GM12878 (cell line): ENCODE results near the gene SERPINB6. TPM values are rescaled to one million over a fixed set of nuclear protein-coding genes. Genes with fewer than 3 reads are reported as not detected.

Source experiments
- ATAC-seq: fragments of 200-7000 bp; cut with Tn5 transposase; 3 replicates; pipeline ENCODE4 v1.9.1; 2020; ENCODE audit warnings: mild to moderate bottlenecking, moderate library complexity
- BruUV-seq: library from RNA; stranded (reverse); fragments of 400-500 nt; replicated peaks from 2 replicates; lab custom pipeline; 2021; lab: Mats Ljungman, UMichigan
- CTCF ChIA-PET: fragments of 300-600 bp; sonication (Branson Sonifier 250); formaldehyde crosslinking; extraction: SDS; loops from one replicate; lab custom pipeline; 2021; ENCODE audit warnings: inconsistent platforms; lab: Yijun Ruan, JAX
- POLR2A ChIA-PET: fragments of 350-600 bp; formaldehyde crosslinking; extraction: SDS; loops from one replicate; lab custom pipeline; 2021; ENCODE audit warnings: inconsistent platforms; lab: Charles Lee
- RAD21 ChIA-PET: fragments of 300-600 bp; sonication (Branson Sonifier 250); formaldehyde crosslinking; loops from one replicate; lab custom pipeline; 2023; ENCODE audit warnings: antibody characterized with exemption; ENCODE audit not compliant: unreplicated experiment; lab: Charles Lee
- SMC1A ChIA-PET: fragments of 300-600 bp; sonication (Branson Sonifier 250); formaldehyde crosslinking; loops from one replicate; lab custom pipeline; 2023; ENCODE audit not compliant: unreplicated experiment, uncharacterized antibody; lab: Charles Lee
- DNase-seq: peaks from one replicate; pipeline ENCODE4 v3.0.0-alpha.2; 2011; ENCODE audit warnings: low read depth, low spot score
- FAIRE-seq: peaks from 3 replicates; lab custom pipeline; 2011; peaks lifted over from hg19 to GRCh38; lab: Jason Lieb, UNC
- H2AFZ ChIP-seq: 2 replicates; pipeline ENCODE4 v1.6.0; 2011; ENCODE audit warnings: low read depth, low read length, control low read depth; ENCODE audit not compliant: control insufficient read depth
- H3K27ac ChIP-seq: 2 replicates; pipeline ENCODE4 v1.5.1; 2011; ENCODE audit warnings: control low read depth; ENCODE audit not compliant: control insufficient read depth, insufficient read depth
- H3K27me3 ChIP-seq, 2 experiments: replicated peaks in 1 of 2; 2 replicates each; pipeline versions ENCODE4 v1.6.0 to v1.6.1; 2011; ENCODE audit warnings: low read length in 1 of 2; ENCODE audit not compliant: control insufficient read depth in 2 of 2, insufficient read depth in 2 of 2
- H3K36me3 ChIP-seq, 2 experiments: 2 replicates each; pipeline ENCODE4 v1.5.1; 2011; ENCODE audit warnings: low read length in 1 of 2; ENCODE audit not compliant: control insufficient read depth in 2 of 2, insufficient read depth in 2 of 2
- H3K4me1 ChIP-seq: 2 replicates; pipeline ENCODE4 v1.6.1; 2011; ENCODE audit warnings: mild to moderate bottlenecking, low read length, moderate library complexity, mixed read lengths; ENCODE audit not compliant: control insufficient read depth, insufficient read depth
- H3K4me2 ChIP-seq: 2 replicates; pipeline ENCODE4 v1.6.0; 2011; ENCODE audit warnings: control low read depth; ENCODE audit not compliant: control insufficient read depth, insufficient read depth
- H3K4me3 ChIP-seq: fragments of 200-600 bp; sonication (generic); 2 replicates; pipeline ENCODE4 v1.5.1; 2016
- H3K79me2 ChIP-seq: 2 replicates; pipeline ENCODE4 v1.6.0; 2011; ENCODE audit warnings: low read length; ENCODE audit not compliant: control insufficient read depth, insufficient read depth
- H3K9ac ChIP-seq: 2 replicates; pipeline ENCODE4 v1.8.0; 2011; ENCODE audit warnings: low read length, control low read depth, mixed read lengths; ENCODE audit not compliant: control insufficient read depth, insufficient read depth
- H3K9me3 ChIP-seq: replicated peaks from 3 replicates; pipeline ENCODE4 v1.5.1; 2011; ENCODE audit warnings: mild to moderate bottlenecking, low read length; ENCODE audit not compliant: control insufficient read depth, insufficient read depth
- H4K20me1 ChIP-seq: 2 replicates; pipeline ENCODE4 v1.6.0; 2011; ENCODE audit not compliant: control insufficient read depth, insufficient read depth
- CEBPB ChIP-seq, 2 experiments: fragments of 150-350 bp in 1 of 2; IDR thresholded peaks; 2 replicates each; pipeline ENCODE4 v1.6.1; 2012 to 2014; ENCODE audit warnings: low read depth in 2 of 2, low read length in 2 of 2, borderline replicate concordance in 1 of 2, inconsistent platforms in 1 of 2
- ETV6 ChIP-seq, 2 experiments: fragments of 450-650 bp in 1 of 2; IDR thresholded peaks in 1 of 2; conservative IDR thresholded peaks in 1 of 2; 2 replicates each; pipeline ENCODE4 v1.6.1; 2014; ENCODE audit warnings: antibody characterized with exemption in 1 of 2, borderline replicate concordance in 1 of 2, low read depth in 1 of 2, mild to moderate bottlenecking in 1 of 2, moderate library complexity in 1 of 2
- EZH2 ChIP-seq: IDR thresholded peaks from 2 replicates; pipeline ENCODE4 v1.6.1; 2012; ENCODE audit warnings: low read depth, mild to moderate bottlenecking, control low read depth, inconsistent platforms, low read length, borderline replicate concordance; ENCODE audit not compliant: control insufficient read depth
- GABPA ChIP-seq: IDR thresholded peaks from 2 replicates; pipeline ENCODE4 v1.6.1; 2014; ENCODE audit warnings: antibody characterized with exemption, low read depth, mild to moderate bottlenecking, inconsistent platforms
- GATAD2B ChIP-seq: fragments of 450-650 bp; conservative IDR thresholded peaks from 2 replicates; pipeline ENCODE4 v1.6.1; 2017; ENCODE audit warnings: low read depth, mild to moderate bottlenecking, moderate library complexity
- IKZF2 ChIP-seq, 2 experiments: fragments of 450-650 bp; IDR thresholded peaks; 2 replicates each; pipeline ENCODE4 v1.6.1; 2017; ENCODE audit warnings: mild to moderate bottlenecking in 2 of 2, moderate library complexity in 2 of 2
- MTA3 ChIP-seq: IDR thresholded peaks from 2 replicates; pipeline ENCODE4 v1.6.1; 2012; ENCODE audit warnings: low read length, inconsistent platforms, borderline replicate concordance
- PML ChIP-seq: IDR thresholded peaks from 2 replicates; pipeline ENCODE4 v1.6.1; 2012; ENCODE audit warnings: low read length, inconsistent platforms
- POLR2AphosphoS5 ChIP-seq: IDR thresholded peaks from 2 replicates; pipeline ENCODE4 v1.6.1; 2011; ENCODE audit warnings: mild to moderate bottlenecking, low read length, inconsistent platforms
- WGBS: methylation state at CpG from one replicate; pipeline ENCODE4 v1.1.6; 2016; ENCODE audit warnings: low lambda C conversion rate; ENCODE audit not compliant: insufficient replicate concordance, insufficient coverage; ENCODE audit errors: missing lambda C conversion rate; 5-methylcytosine and 5-hydroxymethylcytosine counted together
- in situ Hi-C: fragments of 300-500 bp; cut with MboI; formaldehyde crosslinking; loops from 9 replicates; pipeline ENCODE4 v1.14.3; 2018; ENCODE audit warnings: mixed read lengths
- intact Hi-C: fragments of 100-400 bp; cut with micrococcal nuclease; formaldehyde crosslinking; loops from one replicate; pipeline ENCODE4 v1.14.2; 2022; ENCODE audit not compliant: unreplicated experiment
- polyA plus RNA-seq, 11 experiments: library from polyadenylated mRNA; depleted of rRNA in 4 of 11; unstranded in 6 of 11; stranded (reverse) in 5 of 11; fragments of >200 nt; fragmentation: Nextera tagmentation in 4 of 11; fragmentation: Illumina TruSeq in 1 of 11; extraction: Ambion mirVana in 4 of 11; extraction: Trizol in 1 of 11; gene quantifications; 1 replicate in 1 of 11; 2 replicates in 10 of 11; pipeline versions ENCODE4 v1.2.1 to v1.2.3, GENCODE V29; 2011 to 2016; ENCODE audit warnings: inconsistent platforms in 2 of 11, missing spikeins in 2 of 11, low read depth in 1 of 11
- total RNA-seq, 4 experiments: library from RNA; depleted of rRNA in 3 of 4; stranded (reverse); fragments of >200 nt in 3 of 4; fragmentation: Illumina TruSeq in 1 of 4; extraction: Trizol in 1 of 4; gene quantifications; 2 replicates each; pipeline versions ENCODE4 v1.2.1 to v1.2.3, GENCODE V29; 2013 to 2021
- TF ChIP-seq, protein P1 (sequence below): IDR thresholded peaks from 2 replicates; pipeline ENCODE4 v1.6.1; 2011; ENCODE audit warnings: mild to moderate bottlenecking, low read depth, low read length, moderate library complexity; ENCODE audit not compliant: insufficient replicate concordance
- TF ChIP-seq, protein P2 (sequence below): fragments of 450-650 bp; IDR thresholded peaks from 2 replicates; pipeline ENCODE4 v1.6.1; 2017; ENCODE audit warnings: borderline replicate concordance

The SERPINB6 gene
- total and polyA plus RNA-seq, 10 of the 15 experiments (the other 5 are each of a cell fraction or from before 2014, with no cell fraction given), result 0.37 to 2.2 (median 0.68) TPM; not detected in 1

DNA sequence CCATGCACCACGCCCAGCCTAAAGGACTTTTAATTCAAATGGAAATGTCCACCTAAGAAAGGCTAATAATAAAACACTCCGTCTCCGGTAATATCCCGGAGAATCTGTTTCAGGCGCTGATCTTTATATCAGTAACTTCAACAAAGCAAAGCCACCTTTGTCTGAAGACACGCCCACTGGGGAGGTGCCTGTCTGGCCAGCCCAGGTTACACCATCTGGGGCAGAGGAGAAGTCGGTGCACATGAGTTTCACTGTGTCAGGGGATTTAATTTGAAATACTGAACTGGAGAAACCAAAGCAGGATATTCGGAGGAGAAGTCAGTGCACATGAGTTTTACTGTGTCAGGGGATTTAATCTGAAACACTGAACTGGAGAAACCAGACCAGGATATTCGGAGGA is 9.4 kb downstream of the SERPINB6 start:
- no peaks in the 10 kb centered on the region for H4K20me1 ChIP-seq
- no peak overlapping the region for H3K4me3 ChIP-seq
- in situ Hi-C loops (no loop called here), intact Hi-C loops (no loop called here)
- no peak overlapping the region for H3K4me2 ChIP-seq
- H3K27ac ChIP-seq, result no peak overlapping the region
- H3K36me3 ChIP-seq, result no peaks in the 10 kb centered on the region
- ATAC-seq (no peak), FAIRE-seq (no peak), DNase-seq (no peak)
- SMC1A ChIA-PET, result interaction anchor here (0.9 kb wide), 1 partner anchor 29 kb away, joined by 4 read pairs; no protein-coding TSS in a partner anchor
- no peak overlapping the region for H2AFZ ChIP-seq
- BruUV-seq, result no TSS peak
- H3K27me3 ChIP-seq, result peaks cover 3 to 4% of the 10 kb centered on the region in 2 experiments
- H3K9ac ChIP-seq, result no peak overlapping the region
- RAD21 ChIA-PET, result no interaction called here
- no peaks in the 10 kb centered on the region for H3K4me1 ChIP-seq
- no peaks in the 10 kb centered on the region for H3K9me3 ChIP-seq
- POLR2A ChIA-PET, result no interaction called here
- 62% methylated on average over 9 of the region's 9 CpGs for WGBS
- no peaks in the 10 kb centered on the region for H3K79me2 ChIP-seq
- CTCF ChIA-PET, result no interaction called here
- no peak for TF ChIP-seq POLR2AphosphoS5
- TF ChIP-seq CEBPB (IDR thresholded peaks at IDR 0.05; ENCODE audit: borderline replicate concordance in 1 of 2, low read depth in 2 of 2, low read length in 2 of 2), result no peak
- no peak for TF ChIP-seq IKZF2 (IDR thresholded peaks at IDR 0.05)
- TF ChIP-seq, protein P1, sequence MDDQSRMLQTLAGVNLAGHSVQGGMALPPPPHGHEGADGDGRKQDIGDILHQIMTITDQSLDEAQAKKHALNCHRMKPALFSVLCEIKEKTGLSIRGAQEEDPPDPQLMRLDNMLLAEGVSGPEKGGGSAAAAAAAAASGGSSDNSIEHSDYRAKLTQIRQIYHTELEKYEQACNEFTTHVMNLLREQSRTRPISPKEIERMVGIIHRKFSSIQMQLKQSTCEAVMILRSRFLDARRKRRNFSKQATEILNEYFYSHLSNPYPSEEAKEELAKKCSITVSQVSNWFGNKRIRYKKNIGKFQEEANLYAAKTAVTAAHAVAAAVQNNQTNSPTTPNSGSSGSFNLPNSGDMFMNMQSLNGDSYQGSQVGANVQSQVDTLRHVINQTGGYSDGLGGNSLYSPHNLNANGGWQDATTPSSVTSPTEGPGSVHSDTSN, result no peak
- no peak for TF ChIP-seq PML
- TF ChIP-seq ETV6 (conservative IDR thresholded peaks at IDR 0.05 in 1 of 2, IDR thresholded peaks at IDR 0.05 in 1 of 2; ENCODE audit: borderline replicate concordance in 1 of 2, low read depth in 1 of 2), result no peak
- TF ChIP-seq EZH2, result no peak
- no peak for TF ChIP-seq GATAD2B
- no peak for TF ChIP-seq GABPA
- no peak for TF ChIP-seq MTA3
- TF ChIP-seq, protein P2, sequence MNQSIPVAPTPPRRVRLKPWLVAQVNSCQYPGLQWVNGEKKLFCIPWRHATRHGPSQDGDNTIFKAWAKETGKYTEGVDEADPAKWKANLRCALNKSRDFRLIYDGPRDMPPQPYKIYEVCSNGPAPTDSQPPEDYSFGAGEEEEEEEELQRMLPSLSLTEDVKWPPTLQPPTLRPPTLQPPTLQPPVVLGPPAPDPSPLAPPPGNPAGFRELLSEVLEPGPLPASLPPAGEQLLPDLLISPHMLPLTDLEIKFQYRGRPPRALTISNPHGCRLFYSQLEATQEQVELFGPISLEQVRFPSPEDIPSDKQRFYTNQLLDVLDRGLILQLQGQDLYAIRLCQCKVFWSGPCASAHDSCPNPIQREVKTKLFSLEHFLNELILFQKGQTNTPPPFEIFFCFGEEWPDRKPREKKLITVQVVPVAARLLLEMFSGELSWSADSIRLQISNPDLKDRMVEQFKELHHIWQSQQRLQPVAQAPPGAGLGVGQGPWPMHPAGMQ, result no peak
